ENCODE data around the gene SARNP. TPM values are rescaled to one million over a fixed set of nuclear protein-coding genes. Genes with fewer than 3 reads are reported as not detected.
"Not testable (repeated sequence)": the region's sequence is repeated elsewhere in the genome, so short reads cannot be mapped to it uniquely, and the experiment has no call there.

Gene SARNP, protein sequence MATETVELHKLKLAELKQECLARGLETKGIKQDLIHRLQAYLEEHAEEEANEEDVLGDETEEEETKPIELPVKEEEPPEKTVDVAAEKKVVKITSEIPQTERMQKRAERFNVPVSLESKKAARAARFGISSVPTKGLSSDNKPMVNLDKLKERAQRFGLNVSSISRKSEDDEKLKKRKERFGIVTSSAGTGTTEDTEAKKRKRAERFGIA
- 96.7 TPM for polyA plus RNA-seq (2013, experiment 1 of 2; ENCODE audit: insufficient read length)
- 67.1 TPM for polyA plus RNA-seq (2013, experiment 2 of 2; ENCODE audit: insufficient read length)

DNA sequence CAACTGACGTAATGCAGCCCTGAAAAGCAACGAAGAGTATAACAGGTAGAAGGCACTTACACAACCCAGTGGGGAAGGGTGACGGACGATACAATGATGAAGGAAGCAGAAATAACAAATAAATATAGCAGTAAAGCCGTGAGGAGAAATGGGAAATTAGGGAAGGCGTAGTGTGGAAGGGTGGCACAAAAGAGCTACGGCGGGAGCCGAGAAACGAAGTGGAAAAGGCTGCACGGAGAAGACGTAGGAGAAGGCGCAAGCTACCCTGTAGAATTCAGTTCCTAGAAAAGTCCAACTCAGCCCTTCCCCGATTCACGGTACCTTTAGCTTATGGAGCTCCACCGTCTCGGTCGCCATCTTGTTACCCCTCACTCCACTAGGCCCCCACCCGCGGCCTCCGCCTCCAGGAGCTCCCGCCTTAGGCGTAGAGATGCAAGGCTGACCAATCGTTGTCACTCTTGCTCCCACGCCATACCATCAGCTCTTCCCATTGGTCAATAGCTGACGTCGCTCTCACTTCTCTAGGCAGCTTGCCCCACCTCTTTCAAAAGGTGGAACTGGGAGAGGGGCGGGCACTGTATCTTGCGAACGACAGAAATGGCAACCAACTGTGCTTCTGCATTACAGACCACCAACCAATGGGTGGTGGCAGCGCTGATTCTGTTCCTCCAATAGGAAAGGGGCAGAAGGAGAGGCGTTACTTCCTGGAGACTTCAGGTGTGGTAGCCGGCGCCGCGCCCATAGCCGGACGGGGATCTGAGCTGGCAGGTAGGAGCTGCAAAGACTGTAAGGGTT lies at the start of gene SARNP, which contains the start of gene ORMDL2:
Gene SARNP (minus strand): TSS at position 380 of the 795 bp plus-strand sequence. CDS start 23 bp downstream, at position 357.
Gene ORMDL2 (plus strand): TSS at position 697 of the 795 bp plus-strand sequence. CDS start 959 bp downstream, outside the sequence.
- DNase-seq: peak; percentile 100

DNA sequence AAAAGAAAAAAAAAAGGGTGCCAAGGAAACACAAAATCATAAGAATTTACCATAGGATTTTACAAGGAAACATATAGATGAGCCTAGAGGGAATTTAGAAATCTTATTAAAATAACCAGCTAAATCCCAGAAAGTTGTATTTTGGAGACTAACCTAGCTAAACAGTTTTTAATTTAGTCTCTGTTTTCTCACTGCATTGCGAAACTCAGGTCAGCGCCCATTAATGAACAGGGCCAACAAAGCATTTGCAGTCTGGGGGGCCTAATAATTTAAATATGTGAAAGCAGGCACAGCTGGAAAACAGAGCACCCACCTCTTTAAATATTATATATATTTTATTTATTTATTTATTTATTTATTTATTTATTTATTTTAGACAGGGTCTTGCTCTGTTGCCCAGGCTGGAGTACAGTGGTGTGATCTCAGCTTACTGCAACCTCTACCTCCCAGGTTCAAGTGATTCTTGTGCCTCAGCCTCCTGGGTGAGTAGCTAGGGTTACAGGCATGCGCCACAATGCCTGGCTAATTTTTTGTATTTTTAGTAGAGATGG lies 49.0 kb upstream of the SARNP start:
- not testable (repeated sequence) for DNase-seq

DNA sequence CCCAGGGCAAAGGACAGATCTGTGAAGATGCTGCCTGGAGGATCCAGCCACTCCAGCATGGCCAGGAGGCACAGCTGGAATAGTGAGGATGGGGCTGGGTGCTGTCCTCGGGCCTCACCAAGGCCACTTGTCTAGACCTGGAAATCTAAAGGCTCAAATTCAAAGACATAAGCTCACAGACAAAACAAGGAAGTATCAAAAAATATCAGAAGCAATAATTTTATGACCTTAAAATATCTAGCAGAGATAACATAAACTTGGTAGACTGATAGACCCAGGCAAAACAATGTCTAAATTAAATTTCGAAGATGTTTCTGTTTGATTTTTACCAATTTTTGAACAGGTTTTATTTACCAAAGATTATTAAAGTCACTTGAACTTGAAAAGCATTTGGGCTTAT lies 47.8 kb upstream of the SARNP start:
- no peak for DNase-seq

GRCh38 chr12:55862931-55863330 lies 45.4 kb upstream of the SARNP start:
- DNase-seq: not testable (repeated sequence)

DNA sequence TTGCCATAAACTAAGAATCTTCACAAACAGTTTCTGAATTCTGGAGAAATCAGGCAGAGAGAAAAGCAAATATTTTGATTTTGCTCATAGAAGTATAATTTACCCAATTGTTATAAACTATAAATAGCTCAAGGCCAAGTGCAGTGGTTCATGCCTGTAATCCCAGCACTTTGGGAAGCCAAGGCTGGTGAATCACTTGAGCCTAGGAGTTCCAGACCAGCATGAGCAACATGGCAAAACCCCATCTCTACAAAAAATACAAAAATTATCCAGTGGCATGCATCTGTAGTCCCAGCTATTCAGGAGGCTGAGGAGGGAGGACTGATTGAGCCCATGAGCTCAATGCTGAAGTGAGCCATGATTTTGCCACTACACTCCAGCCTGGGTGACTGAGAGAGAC lies 44.8 kb upstream of the SARNP start:
- DNase-seq: peak; percentile 63

- DNase-seq: no peak
These were observed 44.3 kb upstream of the SARNP start for GRCh38 chr12:55861871-55862270.

GRCh38 chr12:55861396-55861795 lies 43.9 kb upstream of the SARNP start:
- DNase-seq: no peak

DNA sequence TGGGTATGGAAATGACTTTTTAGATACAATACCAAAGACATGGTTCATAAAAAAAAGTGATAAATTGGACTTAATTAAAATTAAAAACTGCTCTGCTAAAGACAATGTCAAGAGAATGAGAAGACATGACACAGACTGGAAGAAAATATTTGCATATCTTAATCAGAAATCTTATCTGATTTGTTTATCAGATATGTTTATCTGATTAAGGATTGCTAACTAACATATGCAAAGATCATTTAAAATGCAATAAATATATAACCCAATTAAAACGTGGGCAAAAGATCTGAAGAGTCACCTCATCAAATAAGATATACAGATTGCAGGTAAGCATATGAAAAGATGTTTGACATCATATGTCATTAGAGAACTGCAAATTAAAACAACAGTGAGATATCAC lies 35.2 kb upstream of the SARNP start:
- DNase-seq: no peak

- peak; percentile 47 for DNase-seq
These were observed 33.4 kb upstream of the SARNP start for GRCh38 chr12:55850893-55851292.

DNA sequence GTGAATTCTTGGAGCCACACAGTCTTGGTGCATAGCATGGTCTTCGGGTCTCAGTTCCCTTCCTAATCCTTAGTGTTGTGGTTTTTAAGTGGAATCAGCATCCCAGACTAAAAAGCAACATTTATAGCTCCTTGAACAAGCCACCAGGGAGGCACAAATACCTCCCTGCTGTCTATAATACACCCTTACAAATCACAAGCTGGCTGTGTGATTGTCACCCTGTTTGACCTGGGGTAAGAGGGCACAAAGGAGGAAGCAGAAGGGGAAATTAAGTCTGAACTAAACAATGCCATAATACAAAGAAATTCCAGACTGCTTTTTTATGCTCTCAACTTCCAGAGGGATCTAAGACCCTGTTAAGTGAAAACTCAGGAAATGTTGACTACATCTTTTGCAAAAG lies 32.9 kb upstream of the SARNP start:
- peak; percentile 47 for DNase-seq

DNA sequence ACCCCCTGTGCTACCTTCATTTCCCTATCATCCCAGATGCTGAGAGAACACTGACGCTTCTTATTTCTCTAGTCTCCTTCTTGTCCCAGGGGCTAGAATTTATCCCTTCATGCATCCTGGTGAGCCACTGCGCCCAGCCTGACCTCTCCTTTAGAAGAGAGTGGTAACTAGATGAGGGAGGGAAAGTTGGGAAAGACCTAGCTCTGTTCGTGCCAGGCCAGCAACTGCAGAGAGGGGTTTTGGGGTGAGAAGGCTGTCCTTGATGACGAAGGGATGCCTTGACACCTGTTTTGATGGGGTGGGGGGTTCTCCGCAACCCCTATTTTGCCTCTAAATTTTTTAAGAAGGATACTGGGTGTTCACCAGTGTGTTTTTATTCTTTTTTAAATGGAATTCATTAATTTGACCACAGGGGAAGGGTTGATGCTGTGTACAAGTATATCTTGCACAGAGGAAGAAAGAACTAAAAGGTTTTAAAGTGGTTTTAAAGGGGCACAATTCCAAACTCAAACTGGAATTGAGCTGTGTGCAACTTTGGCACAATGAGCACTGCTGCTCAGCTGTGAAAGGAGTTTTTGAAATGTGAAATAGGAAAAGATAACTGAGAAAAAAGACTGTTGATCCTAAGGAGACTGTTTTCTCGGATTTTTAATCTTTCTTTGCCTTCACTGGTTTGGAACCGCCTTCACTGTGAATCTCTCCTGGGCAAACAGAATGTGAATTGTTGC lies 32.3 kb upstream of the SARNP start:
- no peak for DNase-seq

- peak; percentile 99 for DNase-seq
These were observed 30.2 kb upstream of the SARNP start for GRCh38 chr12:55847603-55848291.

DNA sequence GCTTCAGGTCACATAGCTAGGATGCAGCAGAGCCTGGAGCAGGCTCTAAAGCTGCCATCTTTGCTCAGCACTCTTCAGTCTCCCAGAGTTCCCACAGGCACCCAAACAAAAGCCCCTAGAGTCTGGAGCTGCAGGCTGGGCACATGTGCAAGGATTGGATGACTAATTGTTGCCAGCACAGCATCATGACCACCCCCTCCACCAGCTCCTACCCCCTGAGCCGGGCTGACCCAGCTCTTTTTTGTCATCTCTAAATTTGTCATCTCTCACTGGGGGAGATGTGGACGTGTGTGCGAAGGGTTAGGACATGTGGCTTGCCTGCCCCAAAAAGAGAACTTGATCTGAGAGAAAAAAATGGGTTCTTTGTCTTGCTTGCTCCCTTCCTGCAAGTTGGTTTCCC lies 29.5 kb upstream of the SARNP start:
- DNase-seq: peak; percentile 93

- DNase-seq: peak; percentile 41
These were observed 28.4 kb upstream of the SARNP start for GRCh38 chr12:55845785-55846496.

- DNase-seq: no peak
These were observed 27.8 kb upstream of the SARNP start for GRCh38 chr12:55845361-55845760.

DNA sequence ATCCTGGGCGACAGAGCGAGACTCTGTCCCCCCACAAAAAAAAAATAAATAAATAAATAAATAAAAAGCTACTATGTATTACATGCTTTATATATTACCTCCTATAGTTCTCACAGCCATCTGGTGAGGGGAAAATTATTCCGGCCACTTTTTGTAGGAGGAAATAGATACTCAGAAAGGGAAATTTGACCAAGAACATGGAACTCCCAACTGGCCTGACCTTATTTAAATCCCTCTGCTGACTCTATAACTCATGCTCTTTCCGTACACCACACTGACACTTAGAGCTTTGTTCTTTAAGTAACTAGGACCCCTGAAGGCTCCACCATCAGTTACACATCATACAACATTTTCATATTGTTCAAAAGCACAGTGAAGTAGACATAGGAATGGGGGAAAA lies 27.4 kb upstream of the SARNP start:
- no peak for DNase-seq

GRCh38 chr12:55843431-55843830 lies 25.9 kb upstream of the SARNP start:
- DNase-seq: no peak

DNA sequence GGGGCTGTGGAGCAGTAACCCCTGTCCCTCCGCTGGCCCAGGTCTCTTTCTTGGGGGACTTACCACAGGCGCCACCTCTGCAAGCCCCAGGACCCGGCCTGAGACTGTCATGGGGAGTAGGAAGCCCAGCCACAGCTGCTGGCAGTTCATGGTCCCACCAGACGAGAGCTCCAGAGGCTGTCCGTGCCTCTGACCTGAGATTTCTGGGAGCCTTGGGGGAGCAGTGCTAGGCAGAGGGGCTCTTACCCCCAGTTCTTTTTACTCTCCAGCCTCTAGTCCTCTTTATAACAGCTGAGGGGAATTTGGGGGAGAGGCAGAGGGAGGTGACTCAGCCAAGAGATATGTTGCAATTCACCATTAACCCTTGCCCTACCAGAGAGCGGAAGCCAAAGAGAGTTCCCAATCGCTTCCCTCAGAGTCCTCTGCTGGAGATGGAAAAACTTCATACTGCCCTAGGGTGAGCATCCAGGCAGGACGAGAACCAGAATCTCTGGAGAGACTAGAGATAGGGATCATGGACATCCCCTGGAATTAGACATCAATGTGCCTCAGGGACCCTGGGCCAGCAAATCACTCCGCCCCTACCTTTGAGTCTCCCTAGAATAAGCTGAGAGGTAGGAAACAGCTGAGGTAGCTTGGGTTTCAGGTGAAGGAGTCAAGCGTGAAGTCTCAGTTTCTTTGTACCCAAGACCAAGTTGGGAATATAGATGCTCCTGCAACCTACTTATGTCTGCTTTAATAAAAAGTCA lies 25.3 kb upstream of the SARNP start, which contains the start of gene MMP19:
Gene MMP19 (minus strand): TSS at position 256 of the 749 bp plus-strand sequence. CDS start 106 bp downstream, at position 150.
- DNase-seq: peak; percentile 84

DNA sequence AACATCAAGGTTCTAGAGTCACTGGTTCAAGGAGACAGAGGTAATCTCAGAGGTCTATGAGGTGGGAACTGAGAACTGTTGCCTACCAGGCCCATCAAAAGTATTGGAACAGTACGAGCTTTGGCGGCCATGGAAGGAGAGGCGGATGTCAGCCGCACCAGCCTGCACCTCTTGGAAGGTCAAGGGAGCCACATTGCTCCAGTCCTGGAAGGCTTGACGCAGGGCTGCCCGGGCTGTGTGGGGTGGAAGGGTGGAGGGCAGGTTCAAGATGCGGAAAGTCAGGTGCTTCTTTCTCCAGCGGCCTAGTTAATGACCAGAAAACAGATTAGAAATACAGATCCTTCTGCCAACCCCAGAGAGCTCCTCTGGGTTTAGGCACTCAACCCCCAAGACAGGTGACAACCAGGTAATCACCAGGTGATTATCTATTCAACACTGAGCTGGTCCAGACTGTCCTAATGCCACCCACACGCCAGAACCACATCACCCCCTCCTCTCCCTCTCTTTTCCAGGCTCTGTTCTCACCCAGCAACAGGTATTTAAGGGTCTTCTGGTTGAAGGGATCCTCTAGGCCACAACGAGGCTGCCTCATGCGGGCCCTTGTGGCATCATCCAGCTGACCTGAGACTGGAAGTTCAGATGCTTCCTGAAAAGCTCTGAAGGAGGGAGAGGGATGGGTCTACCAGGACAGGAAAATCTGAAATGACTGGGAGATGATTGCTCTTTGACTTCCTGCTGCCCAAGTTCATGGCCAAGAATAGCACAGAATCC lies 23.2 kb upstream of the SARNP start:
- no peak for DNase-seq

Measured in fibroblast of skin of back (primary cell).